ENCODE results near the gene SLC16A8.
"Not testable (repeated sequence)": the region's sequence is repeated elsewhere in the genome, so short reads cannot be mapped to it uniquely, and the experiment has no call there.

The SLC16A8 gene

DNA sequence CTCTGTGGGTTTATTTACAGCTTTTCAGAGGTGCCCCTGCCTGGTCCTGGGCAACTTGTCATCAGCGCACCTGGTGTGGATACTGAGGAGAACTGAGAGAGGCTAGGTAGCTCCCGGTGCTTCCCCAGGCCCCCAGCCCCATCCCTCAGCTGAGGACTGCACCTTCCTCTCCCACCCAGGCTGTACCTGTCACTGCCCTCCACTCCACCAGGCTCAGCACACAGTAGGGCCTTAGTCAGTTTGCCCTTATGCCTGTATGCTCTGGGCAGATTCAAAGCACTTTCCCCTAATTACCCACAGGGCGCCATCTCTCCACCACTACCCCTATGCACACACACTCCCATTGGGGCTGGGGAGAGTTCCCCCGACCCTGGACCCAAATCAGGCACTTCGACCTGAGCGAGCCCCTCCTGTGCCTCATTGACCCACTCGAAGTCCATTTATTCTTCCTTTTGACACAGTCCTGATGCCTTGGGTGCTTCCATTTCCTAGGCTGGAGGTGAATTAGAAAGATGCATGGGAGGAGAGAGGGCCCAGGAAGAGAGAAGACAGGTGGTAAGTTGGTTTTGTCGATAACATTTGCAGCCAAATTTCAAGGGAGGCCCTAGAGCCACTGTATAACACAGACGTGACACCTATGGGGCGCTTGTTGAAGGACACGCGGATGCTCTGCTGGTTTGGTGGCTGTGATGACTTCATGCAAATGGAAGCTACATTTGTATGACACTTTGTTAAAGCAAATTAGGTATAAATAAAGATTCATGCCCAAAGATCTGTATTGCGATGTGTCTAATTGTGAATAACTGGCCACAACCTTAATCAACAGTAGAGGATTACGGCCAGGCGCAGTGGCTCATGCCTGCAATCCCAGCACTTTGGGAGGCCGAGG lies 40.6 kb downstream of the SLC16A8 start:
- TF ChIP-seq, protein P1, sequence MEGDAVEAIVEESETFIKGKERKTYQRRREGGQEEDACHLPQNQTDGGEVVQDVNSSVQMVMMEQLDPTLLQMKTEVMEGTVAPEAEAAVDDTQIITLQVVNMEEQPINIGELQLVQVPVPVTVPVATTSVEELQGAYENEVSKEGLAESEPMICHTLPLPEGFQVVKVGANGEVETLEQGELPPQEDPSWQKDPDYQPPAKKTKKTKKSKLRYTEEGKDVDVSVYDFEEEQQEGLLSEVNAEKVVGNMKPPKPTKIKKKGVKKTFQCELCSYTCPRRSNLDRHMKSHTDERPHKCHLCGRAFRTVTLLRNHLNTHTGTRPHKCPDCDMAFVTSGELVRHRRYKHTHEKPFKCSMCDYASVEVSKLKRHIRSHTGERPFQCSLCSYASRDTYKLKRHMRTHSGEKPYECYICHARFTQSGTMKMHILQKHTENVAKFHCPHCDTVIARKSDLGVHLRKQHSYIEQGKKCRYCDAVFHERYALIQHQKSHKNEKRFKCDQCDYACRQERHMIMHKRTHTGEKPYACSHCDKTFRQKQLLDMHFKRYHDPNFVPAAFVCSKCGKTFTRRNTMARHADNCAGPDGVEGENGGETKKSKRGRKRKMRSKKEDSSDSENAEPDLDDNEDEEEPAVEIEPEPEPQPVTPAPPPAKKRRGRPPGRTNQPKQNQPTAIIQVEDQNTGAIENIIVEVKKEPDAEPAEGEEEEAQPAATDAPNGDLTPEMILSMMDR (IDR thresholded peaks at IDR 0.05; ENCODE audit: low read depth, low read length), result no peak
- no peak for DNase-seq (ENCODE audit: extremely low read depth, low read depth)

DNA sequence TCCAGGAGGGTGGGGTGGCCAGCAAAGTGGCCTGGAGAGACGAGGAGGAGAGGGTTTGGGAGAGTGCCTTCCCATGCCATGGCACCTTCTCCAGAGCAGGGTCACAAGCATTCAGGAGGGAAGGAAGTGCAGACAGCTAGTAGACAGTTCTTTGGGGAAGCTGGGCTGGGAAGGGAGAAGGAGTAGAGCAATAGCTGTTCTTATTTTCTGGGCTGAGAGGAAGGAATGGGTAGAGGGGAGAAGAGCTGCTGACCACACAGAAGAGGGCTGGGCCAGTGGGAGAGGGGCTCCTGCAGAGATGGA lies 41.5 kb downstream of the SLC16A8 start:
- TF ChIP-seq, protein P1 (IDR thresholded peaks at IDR 0.05; ENCODE audit: low read depth, low read length), result no peak
- DNase-seq (ENCODE audit: extremely low read depth, low read depth), result no peak

GRCh38 chr22:38041760-38042487 lies 42.1 kb downstream of the SLC16A8 start:
- no peak for DNase-seq (ENCODE audit: extremely low read depth, low read depth)
- TF ChIP-seq, protein P1 (IDR thresholded peaks at IDR 0.05; ENCODE audit: low read depth, low read length), result no peak

DNA sequence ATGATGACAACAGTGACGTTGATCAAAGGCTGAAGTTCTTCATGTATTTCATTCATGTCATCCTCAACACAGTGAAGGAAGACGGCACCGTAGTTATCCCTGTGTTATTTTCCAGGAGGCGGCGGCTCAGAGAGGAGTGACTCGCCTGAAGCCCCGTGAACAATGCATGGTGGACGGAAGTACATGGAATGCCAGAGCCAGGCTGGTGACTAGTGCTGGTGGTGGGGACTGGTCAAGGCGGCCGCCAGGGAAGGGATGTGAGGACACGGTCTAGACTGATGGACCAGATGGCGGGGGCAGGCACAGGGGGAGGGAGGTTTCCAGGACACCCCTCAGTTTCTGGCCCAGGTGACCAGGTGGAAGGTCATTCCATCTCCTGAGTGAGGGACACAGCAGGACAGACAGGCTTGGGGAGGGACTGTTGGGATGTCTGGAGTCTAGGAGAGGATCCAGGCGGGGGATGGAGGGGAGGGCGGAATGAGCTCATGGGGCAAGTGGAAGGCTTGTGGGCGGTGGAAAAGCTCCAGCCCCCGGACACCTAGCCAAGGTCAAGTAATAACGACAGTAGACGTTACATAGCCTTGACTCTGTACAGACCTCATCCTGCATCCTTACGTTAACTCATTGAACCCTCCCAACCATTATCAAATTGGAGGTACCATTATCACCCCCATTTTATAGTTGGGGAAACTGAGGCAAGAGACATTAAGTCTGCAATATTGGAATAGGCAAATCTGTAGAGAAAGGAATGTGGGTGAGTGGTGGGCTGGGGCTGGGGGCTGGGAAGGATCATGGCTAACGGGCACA lies 42.8 kb downstream of the SLC16A8 start:
- no peak for DNase-seq (ENCODE audit: extremely low read depth, low read depth)
- TF ChIP-seq, protein P1 (IDR thresholded peaks at IDR 0.05; ENCODE audit: low read depth, low read length), result no peak

DNA sequence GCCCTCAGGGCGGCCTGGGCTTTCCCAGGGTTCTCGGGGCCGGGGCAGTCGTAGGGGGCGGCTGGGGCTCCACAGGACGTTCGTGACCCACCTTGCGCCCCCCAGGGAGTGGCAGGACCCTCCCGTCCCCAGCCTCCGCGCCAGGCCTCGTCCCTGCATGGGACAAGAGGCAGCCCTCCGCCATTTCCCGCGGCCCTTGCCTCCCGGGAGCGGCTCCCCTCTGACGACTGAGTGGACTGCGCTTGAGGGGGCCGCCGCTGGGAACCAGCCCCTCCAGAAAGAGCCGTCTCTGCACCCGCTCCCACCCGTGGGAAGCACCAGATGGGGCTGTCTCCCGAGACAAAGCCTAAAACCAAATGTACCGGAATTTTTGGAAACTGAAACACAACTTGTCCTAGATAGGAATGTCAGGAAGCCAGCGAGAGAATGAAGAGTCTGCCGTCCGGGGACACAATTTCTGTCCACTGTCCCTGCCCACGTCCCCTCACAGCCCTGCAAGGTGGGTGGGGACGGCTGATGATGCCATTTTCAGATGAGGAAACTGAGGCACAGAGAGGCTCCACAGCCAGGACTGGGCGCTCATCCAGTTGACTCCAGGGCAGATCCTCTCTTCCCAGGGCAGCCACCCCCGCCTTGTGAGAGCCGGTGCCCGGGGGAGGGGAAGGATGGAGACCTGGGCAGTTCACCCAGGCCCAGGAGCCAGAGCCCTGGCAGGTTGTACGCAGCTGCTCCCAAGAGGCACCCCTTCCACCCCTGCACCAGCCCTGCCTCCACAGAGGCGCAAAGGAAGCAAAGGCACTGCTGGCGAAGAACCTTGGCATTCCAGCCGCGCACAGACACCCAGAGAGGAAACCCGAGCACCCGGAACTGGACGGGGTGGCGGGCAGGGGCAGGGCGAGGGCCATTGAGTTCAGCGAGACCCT lies 44.8 kb downstream of the SLC16A8 start:
- TF ChIP-seq, protein P1 (IDR thresholded peaks at IDR 0.05; ENCODE audit: low read depth, low read length), result no peak
- DNase-seq (ENCODE audit: extremely low read depth, low read depth), result no peak

DNA sequence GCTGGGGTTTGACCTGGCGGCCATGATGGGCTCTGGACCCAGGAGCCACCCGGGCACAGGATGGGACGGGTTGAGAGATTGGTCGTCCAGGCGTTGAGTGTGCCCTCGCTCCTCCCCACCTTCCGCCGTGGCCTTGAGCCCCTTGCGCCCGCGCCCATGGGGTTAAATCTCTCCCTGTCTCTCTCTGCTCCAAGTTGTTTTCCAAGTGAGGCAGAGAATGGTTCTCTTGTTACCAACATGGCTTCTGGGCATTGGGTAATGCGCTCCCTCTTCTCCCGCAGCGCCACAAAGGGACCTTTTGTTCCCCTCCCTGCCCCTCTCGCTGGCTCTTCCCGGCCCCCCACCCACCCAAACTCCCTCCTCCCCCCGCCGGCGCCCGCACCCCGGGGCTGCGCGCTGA lies 45.6 kb downstream of the SLC16A8 start:
- no peak for DNase-seq (ENCODE audit: extremely low read depth, low read depth)
- TF ChIP-seq, protein P1 (IDR thresholded peaks at IDR 0.05; ENCODE audit: low read depth, low read length), result no peak

- not testable (repeated sequence) for DNase-seq (ENCODE audit: extremely low read depth, low read depth)
Observed at GRCh38 chr22:38037367-38038150, 46.4 kb downstream of the SLC16A8 start.

All from AG09319 (cell line).